ENCODE measurements around the gene DOC2A.
"Not testable (repeated sequence)": the region's sequence is repeated elsewhere in the genome, so short reads cannot be mapped to it uniquely, and the experiment has no call there.

Gene DOC2A

DNA sequence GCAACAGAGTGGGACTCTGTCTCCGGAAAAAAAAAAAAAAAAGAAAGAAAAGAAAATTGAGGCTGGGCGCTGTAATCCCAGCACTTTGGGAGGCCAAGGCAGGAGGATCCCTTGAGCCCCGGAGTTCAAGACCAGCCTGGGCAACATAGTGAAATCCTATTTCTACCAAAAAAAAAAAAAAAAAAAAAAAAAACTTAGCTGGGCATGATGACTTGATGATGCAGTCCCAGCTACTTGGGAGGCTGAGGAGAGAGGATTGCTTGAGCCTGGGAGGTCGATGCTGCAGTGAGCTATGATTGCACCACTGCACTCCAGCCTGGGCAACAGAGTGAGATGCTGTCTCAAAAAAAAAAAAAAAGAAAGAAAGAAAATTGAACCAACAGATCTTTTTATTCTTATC is 7.1 kb upstream of the DOC2A start:
- not testable (repeated sequence) for H3K4me3 ChIP-seq (ENCODE audit: low read length); H2AK5ac ChIP-seq (ENCODE audit: low read length); H3K23ac ChIP-seq (ENCODE audit: low read length); H3K9ac ChIP-seq (ENCODE audit: low read length); DNase-seq; H3K56ac ChIP-seq (ENCODE audit: low read length); H4K8ac ChIP-seq (ENCODE audit: low read depth, low read length); H4K5ac ChIP-seq (ENCODE audit: low read length); H3K27me3 ChIP-seq (ENCODE audit: insufficient read depth, low read length, poor library complexity); H3K4me1 ChIP-seq (ENCODE audit: control insufficient read depth, low read depth, low read length); H3K4me2 ChIP-seq (ENCODE audit: low read length); H2BK120ac ChIP-seq (ENCODE audit: low read depth, low read length); H3K36me3 ChIP-seq (ENCODE audit: control insufficient read depth, insufficient read depth, low read length); H3K27ac ChIP-seq (ENCODE audit: low read depth, low read length); H3K79me2 ChIP-seq (ENCODE audit: control insufficient read depth, insufficient read depth, low read length); H3K4ac ChIP-seq (ENCODE audit: low read depth, low read length); H3K79me1 ChIP-seq (ENCODE audit: low read length); H2BK15ac ChIP-seq (replicated peaks; ENCODE audit: low read depth); H2BK5ac ChIP-seq (ENCODE audit: low read length); H3K18ac ChIP-seq (ENCODE audit: low read length)
- no CpG with 5 or more reads among the region's 4 CpGs for WGBS (ENCODE audit: extremely low coverage, insufficient coverage, low lambda C conversion rate)

DNA sequence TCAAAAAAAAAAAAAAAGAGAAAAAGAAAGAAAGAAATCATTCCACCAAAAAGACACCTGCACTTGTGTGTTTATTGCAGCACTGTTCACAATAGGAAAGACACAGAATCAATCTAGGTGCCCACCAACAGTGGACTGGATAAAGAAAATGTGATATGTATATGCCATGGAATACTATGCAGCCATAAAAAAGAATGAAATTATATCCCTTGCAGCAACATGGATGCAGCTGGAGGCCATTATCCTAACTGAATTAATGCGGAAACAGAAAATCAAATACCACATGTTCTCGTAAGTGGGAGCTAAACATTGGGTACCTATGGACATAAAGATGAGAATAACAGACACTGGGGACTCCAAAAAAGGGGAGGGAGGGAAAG is 6.4 kb upstream of the DOC2A start:
- H3K79me1 ChIP-seq (ENCODE audit: low read length) = no peaks in the 10 kb centered on the region
- no peak overlapping the region for H3K4me2 ChIP-seq (ENCODE audit: low read length)
- no peak overlapping the region for H3K4ac ChIP-seq (ENCODE audit: low read depth, low read length)
- H2BK120ac ChIP-seq (ENCODE audit: low read depth, low read length) = no peak overlapping the region
- no peaks in the 10 kb centered on the region for H3K27me3 ChIP-seq (ENCODE audit: insufficient read depth, low read length, poor library complexity)
- no peaks in the 10 kb centered on the region for H3K36me3 ChIP-seq (ENCODE audit: control insufficient read depth, insufficient read depth, low read length)
- no peak overlapping the region for H2AK5ac ChIP-seq (ENCODE audit: low read length)
- no peak overlapping the region for H3K9ac ChIP-seq (ENCODE audit: low read length)
- H3K79me2 ChIP-seq (ENCODE audit: control insufficient read depth, insufficient read depth, low read length) = no peaks in the 10 kb centered on the region
- no peak for DNase-seq
- H4K8ac ChIP-seq (ENCODE audit: low read depth, low read length) = no peak overlapping the region
- no peak overlapping the region for H2BK15ac ChIP-seq (replicated peaks; ENCODE audit: low read depth)
- no peak overlapping the region for H3K4me3 ChIP-seq (ENCODE audit: low read length)
- H4K5ac ChIP-seq (ENCODE audit: low read length) = no peak overlapping the region
- no peak overlapping the region for H3K56ac ChIP-seq (ENCODE audit: low read length)
- H3K4me1 ChIP-seq (ENCODE audit: control insufficient read depth, low read depth, low read length) = no peaks in the 10 kb centered on the region
- WGBS (ENCODE audit: extremely low coverage, insufficient coverage, low lambda C conversion rate) = no CpG with 5 or more reads among the region's 2 CpGs
- H2BK5ac ChIP-seq (ENCODE audit: low read length) = no peak overlapping the region
- H3K23ac ChIP-seq (ENCODE audit: low read length) = no peak overlapping the region
- H3K27ac ChIP-seq (ENCODE audit: low read depth, low read length) = no peak overlapping the region
- no peak overlapping the region for H3K18ac ChIP-seq (ENCODE audit: low read length)

- no peak overlapping the region for H2BK5ac ChIP-seq (ENCODE audit: low read length)
- H2BK15ac ChIP-seq (replicated peaks; ENCODE audit: low read depth) = no peak overlapping the region
- H3K4ac ChIP-seq (ENCODE audit: low read depth, low read length) = no peak overlapping the region
- H3K18ac ChIP-seq (ENCODE audit: low read length) = no peak overlapping the region
- no peaks in the 10 kb centered on the region for H3K36me3 ChIP-seq (ENCODE audit: control insufficient read depth, insufficient read depth, low read length)
- no peak overlapping the region for H2AK5ac ChIP-seq (ENCODE audit: low read length)
- no peak for DNase-seq
- H4K8ac ChIP-seq (ENCODE audit: low read depth, low read length) = no peak overlapping the region
- no peak overlapping the region for H3K56ac ChIP-seq (ENCODE audit: low read length)
- H4K5ac ChIP-seq (ENCODE audit: low read length) = no peak overlapping the region
- no peak overlapping the region for H3K4me3 ChIP-seq (ENCODE audit: low read length)
- H3K79me1 ChIP-seq (ENCODE audit: low read length) = no peaks in the 10 kb centered on the region
- no peak overlapping the region for H3K27ac ChIP-seq (ENCODE audit: low read depth, low read length)
- no peak overlapping the region for H2BK120ac ChIP-seq (ENCODE audit: low read depth, low read length)
- H3K27me3 ChIP-seq (ENCODE audit: insufficient read depth, low read length, poor library complexity) = no peaks in the 10 kb centered on the region
- no CpG with 5 or more reads among the region's 8 CpGs for WGBS (ENCODE audit: extremely low coverage, insufficient coverage, low lambda C conversion rate)
- H3K9ac ChIP-seq (ENCODE audit: low read length) = no peak overlapping the region
- H3K23ac ChIP-seq (ENCODE audit: low read length) = no peak overlapping the region
- H3K4me2 ChIP-seq (ENCODE audit: low read length) = no peak overlapping the region
- H3K79me2 ChIP-seq (ENCODE audit: control insufficient read depth, insufficient read depth, low read length) = no peaks in the 10 kb centered on the region
- H3K4me1 ChIP-seq (ENCODE audit: control insufficient read depth, low read depth, low read length) = no peaks in the 10 kb centered on the region
These were observed 5.9 kb upstream of the DOC2A start for GRCh38 chr16:30016555-30017276.

DNA sequence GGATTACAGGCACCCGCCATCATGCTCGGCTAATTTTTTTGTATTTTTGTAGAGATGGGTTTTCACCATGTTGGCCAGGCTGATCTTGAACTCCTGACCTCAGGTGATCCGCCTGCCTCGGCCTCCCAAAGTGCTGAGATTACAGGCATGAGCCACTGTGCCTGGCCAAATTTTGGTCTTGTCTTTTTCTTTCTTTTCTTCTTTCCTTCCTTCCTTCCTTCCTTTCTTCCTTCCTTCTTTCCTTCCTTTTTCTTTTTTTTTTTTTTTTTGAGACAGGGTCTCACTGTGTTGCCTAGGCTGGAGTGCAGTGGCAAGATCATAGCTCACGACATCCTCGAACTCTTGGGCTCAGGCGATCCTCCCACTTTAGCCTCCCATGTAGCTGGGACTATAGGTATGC is 4.6 kb upstream of the DOC2A start:
- not testable (repeated sequence) for H3K79me2 ChIP-seq (ENCODE audit: control insufficient read depth, insufficient read depth, low read length); H2BK120ac ChIP-seq (ENCODE audit: low read depth, low read length); DNase-seq; H3K27me3 ChIP-seq (ENCODE audit: insufficient read depth, low read length, poor library complexity); H3K4ac ChIP-seq (ENCODE audit: low read depth, low read length); H3K9ac ChIP-seq (ENCODE audit: low read length); H3K36me3 ChIP-seq (ENCODE audit: control insufficient read depth, insufficient read depth, low read length); H4K8ac ChIP-seq (ENCODE audit: low read depth, low read length); H2BK15ac ChIP-seq (replicated peaks; ENCODE audit: low read depth); H3K18ac ChIP-seq (ENCODE audit: low read length); H3K23ac ChIP-seq (ENCODE audit: low read length); H3K4me3 ChIP-seq (ENCODE audit: low read length); H3K4me2 ChIP-seq (ENCODE audit: low read length); H3K79me1 ChIP-seq (ENCODE audit: low read length); H3K56ac ChIP-seq (ENCODE audit: low read length); H3K4me1 ChIP-seq (ENCODE audit: control insufficient read depth, low read depth, low read length); H2AK5ac ChIP-seq (ENCODE audit: low read length); H3K27ac ChIP-seq (ENCODE audit: low read depth, low read length); H2BK5ac ChIP-seq (ENCODE audit: low read length); H4K5ac ChIP-seq (ENCODE audit: low read length)
- no CpG with 5 or more reads among the region's 7 CpGs for WGBS (ENCODE audit: extremely low coverage, insufficient coverage, low lambda C conversion rate)

DNA sequence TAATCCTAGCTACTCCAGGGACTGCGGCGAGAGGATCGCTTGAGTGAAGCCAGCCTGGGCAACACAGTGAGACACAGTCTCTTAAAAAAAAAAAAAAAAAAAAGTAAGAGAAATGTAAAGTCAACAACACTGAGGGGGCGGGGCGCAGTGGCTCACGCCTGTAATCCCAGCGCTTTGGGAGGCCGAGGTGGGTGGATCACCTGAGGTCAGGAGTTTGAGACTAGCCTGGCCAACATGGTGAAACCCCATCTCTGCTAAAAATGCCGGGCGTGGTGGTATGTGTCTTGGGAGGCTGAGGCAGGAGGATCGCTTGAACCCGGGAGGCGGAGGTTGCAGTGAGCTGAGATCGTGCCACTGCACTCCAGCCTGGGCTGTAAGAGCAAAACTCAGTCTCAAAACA is 1.8 kb upstream of the DOC2A start:
- not testable (repeated sequence) for H2BK5ac ChIP-seq (ENCODE audit: low read length); H2BK120ac ChIP-seq (ENCODE audit: low read depth, low read length); H4K8ac ChIP-seq (ENCODE audit: low read depth, low read length); H3K27ac ChIP-seq (ENCODE audit: low read depth, low read length); H2AK5ac ChIP-seq (ENCODE audit: low read length); H3K79me2 ChIP-seq (ENCODE audit: control insufficient read depth, insufficient read depth, low read length); H3K23ac ChIP-seq (ENCODE audit: low read length); H3K79me1 ChIP-seq (ENCODE audit: low read length); H3K4ac ChIP-seq (ENCODE audit: low read depth, low read length); H3K4me1 ChIP-seq (ENCODE audit: control insufficient read depth, low read depth, low read length); H2BK15ac ChIP-seq (replicated peaks; ENCODE audit: low read depth); H3K56ac ChIP-seq (ENCODE audit: low read length); H3K4me2 ChIP-seq (ENCODE audit: low read length); H3K4me3 ChIP-seq (ENCODE audit: low read length); H3K36me3 ChIP-seq (ENCODE audit: control insufficient read depth, insufficient read depth, low read length); H4K5ac ChIP-seq (ENCODE audit: low read length); DNase-seq; H3K27me3 ChIP-seq (ENCODE audit: insufficient read depth, low read length, poor library complexity); H3K18ac ChIP-seq (ENCODE audit: low read length); H3K9ac ChIP-seq (ENCODE audit: low read length)
- WGBS (ENCODE audit: extremely low coverage, insufficient coverage, low lambda C conversion rate) = no CpG with 5 or more reads among the region's 14 CpGs

Data from mesendoderm (in vitro differentiated cells).